LoVo (cell line): ENCODE data around the gene KLK2.
"Not testable (repeated sequence)": the region's sequence is repeated elsewhere in the genome, so short reads cannot be mapped to it uniquely, and the experiment has no call there.

ENCODE experiments used
- DNase-seq: peaks from one replicate; pipeline ENCODE4 v3.0.0-alpha.2; 2016; ENCODE audit warnings: low spot score

Gene KLK2

GRCh38 chr19:50894478-50895356 lies 21.5 kb downstream of the KLK2 start:
- no peak for DNase-seq

- DNase-seq: not testable (repeated sequence)
Observed at GRCh38 chr19:50896089-50896590, 22.9 kb downstream of the KLK2 start.

GRCh38 chr19:50896591-50897190 lies 23.5 kb downstream of the KLK2 start:
- DNase-seq: peak; percentile 48

- DNase-seq: no peak
Observed at GRCh38 chr19:50897191-50897607, 24.0 kb downstream of the KLK2 start.

- DNase-seq: no peak
Observed at GRCh38 chr19:50897612-50898011, 24.4 kb downstream of the KLK2 start.

- no peak for DNase-seq
Observed at GRCh38 chr19:50898018-50898417, 24.8 kb downstream of the KLK2 start.

- no peak for DNase-seq
Observed at GRCh38 chr19:50899569-50899968, 26.3 kb downstream of the KLK2 start.

GRCh38 chr19:50902640-50903039 lies 29.4 kb downstream of the KLK2 start:
- no peak for DNase-seq

GRCh38 chr19:50906217-50906616 lies 33.0 kb downstream of the KLK2 start:
- peak; percentile 23 for DNase-seq

GRCh38 chr19:50908336-50908735 lies 35.1 kb downstream of the KLK2 start:
- no peak for DNase-seq

- DNase-seq: peak; percentile 55
Observed at GRCh38 chr19:50909240-50910070, 36.2 kb downstream of the KLK2 start.

GRCh38 chr19:50910722-50911121 lies 37.5 kb downstream of the KLK2 start:
- DNase-seq: no peak

GRCh38 chr19:50911206-50912101 lies 38.2 kb downstream of the KLK2 start, which contains the start of gene KLK4:
Gene KLK4 (minus strand): TSS chr19:50911395. CDS start chr19:50910738, 657 bp downstream.
- no peak for DNase-seq

GRCh38 chr19:50912102-50912599 lies 38.9 kb downstream of the KLK2 start:
- DNase-seq: no peak

GRCh38 chr19:50912727-50913716 lies 39.8 kb downstream of the KLK2 start:
- DNase-seq: no peak

- DNase-seq: no peak
Observed at GRCh38 chr19:50916069-50916468, 42.8 kb downstream of the KLK2 start.

- DNase-seq: no peak
Observed at GRCh38 chr19:50921426-50922316, 48.4 kb downstream of the KLK2 start.

GRCh38 chr19:50922317-50922853 lies 49.1 kb downstream of the KLK2 start:
- DNase-seq: peak; percentile 88
